HepG2 (cell line): Measurements from ENCODE around the gene SFMBT1.

Experiments
- DNMT3B ChIP-seq: conservative IDR thresholded peaks from 2 replicates; pipeline ENCODE4 v1.6.1; 2016; ENCODE audit warnings: missing biosample characterization, control low read depth
- PCBP2 ChIP-seq: fragments of 200-400 bp; formaldehyde crosslinking; optimal IDR thresholded peaks from 2 replicates; pipeline ENCODE3; 2018; ENCODE audit warnings: low read length, low read depth; ENCODE audit not compliant: poor library complexity, severe bottlenecking
- ZNF44 ChIP-seq: sonication (generic); formaldehyde crosslinking; IDR thresholded peaks from 2 replicates; pipeline ENCODE4 v1.5.1; 2020; ENCODE audit warnings: mild to moderate bottlenecking, missing genetic modification reagents
- TF ChIP-seq, protein P1 (sequence below): sonication (generic); formaldehyde crosslinking; IDR thresholded peaks from 2 replicates; pipeline ENCODE4 v1.8.0; 2022; ENCODE audit warnings: missing genetic modification reagents, mild to moderate bottlenecking, borderline replicate concordance
- TF ChIP-seq, protein P2 (sequence below): fragments of 450-650 bp; IDR thresholded peaks from 2 replicates; pipeline ENCODE4 v1.6.1; 2016

DNA sequence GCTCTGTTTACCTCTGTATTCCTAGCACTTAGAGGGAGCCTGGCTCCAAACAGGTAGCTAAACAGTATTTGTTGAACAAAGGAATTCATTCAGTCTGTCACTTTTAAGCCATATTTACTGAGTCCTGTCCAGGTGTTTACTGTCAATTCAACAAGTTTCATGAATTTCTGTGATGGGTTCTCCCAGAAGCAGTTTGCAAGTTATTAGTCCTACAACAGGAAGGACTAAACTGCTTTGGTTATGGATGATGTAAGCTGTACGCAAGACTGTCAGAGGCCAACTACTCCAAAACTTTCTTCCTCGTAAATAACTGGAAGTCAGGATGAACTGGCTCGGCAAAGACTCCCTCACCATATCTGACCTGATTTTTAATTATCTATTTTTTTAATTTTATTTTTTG, 173.6 kb downstream of the SFMBT1 start:
- TF ChIP-seq PCBP2 (no peak), ZNF44 (CRISPR knock-in tag) (no peak), DNMT3B (no peak)
- TF ChIP-seq, protein P1, sequence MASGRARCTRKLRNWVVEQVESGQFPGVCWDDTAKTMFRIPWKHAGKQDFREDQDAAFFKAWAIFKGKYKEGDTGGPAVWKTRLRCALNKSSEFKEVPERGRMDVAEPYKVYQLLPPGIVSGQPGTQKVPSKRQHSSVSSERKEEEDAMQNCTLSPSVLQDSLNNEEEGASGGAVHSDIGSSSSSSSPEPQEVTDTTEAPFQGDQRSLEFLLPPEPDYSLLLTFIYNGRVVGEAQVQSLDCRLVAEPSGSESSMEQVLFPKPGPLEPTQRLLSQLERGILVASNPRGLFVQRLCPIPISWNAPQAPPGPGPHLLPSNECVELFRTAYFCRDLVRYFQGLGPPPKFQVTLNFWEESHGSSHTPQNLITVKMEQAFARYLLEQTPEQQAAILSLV (CRISPR knock-in tag): no peak
- TF ChIP-seq, protein P2, sequence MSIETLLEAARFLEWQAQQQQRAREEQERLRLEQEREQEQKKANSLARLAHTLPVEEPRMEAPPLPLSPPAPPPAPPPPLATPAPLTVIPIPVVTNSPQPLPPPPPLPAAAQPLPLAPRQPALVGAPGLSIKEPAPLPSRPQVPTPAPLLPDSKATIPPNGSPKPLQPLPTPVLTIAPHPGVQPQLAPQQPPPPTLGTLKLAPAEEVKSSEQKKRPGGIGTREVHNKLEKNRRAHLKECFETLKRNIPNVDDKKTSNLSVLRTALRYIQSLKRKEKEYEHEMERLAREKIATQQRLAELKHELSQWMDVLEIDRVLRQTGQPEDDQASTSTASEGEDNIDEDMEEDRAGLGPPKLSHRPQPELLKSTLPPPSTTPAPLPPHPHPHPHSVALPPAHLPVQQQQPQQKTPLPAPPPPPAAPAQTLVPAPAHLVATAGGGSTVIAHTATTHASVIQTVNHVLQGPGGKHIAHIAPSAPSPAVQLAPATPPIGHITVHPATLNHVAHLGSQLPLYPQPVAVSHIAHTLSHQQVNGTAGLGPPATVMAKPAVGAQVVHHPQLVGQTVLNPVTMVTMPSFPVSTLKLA: no peak
